IMR-90 (cell line): ENCODE data around the gene NELFE. TPM values are rescaled to one million over a fixed set of nuclear protein-coding genes. Genes with fewer than 3 reads are reported as not detected.
"Not testable (repeated sequence)": the region's sequence is repeated elsewhere in the genome, so short reads cannot be mapped to it uniquely, and the experiment has no call there.

Experiments used
- ATAC-seq: fragments of 200-7000 bp; cut with Tn5 transposase; 2 replicates; pipeline ENCODE4 v1.9.1; 2020; ENCODE audit warnings: low read depth, mild to moderate bottlenecking, moderate library complexity
- BruUV-seq: library from RNA; stranded (reverse); fragments of 400-500 nt; replicated peaks from 2 replicates; lab custom pipeline; 2021; lab: Mats Ljungman, UMichigan
- CTCF ChIA-PET: fragments of 300-600 bp; formaldehyde crosslinking; extraction: SDS; loops from one replicate; lab custom pipeline; 2021; ENCODE audit warnings: antibody characterized with exemption; lab: Yijun Ruan, JAX
- POLR2A ChIA-PET: fragments of 300-600 bp; sonication (Branson Sonifier 250); formaldehyde crosslinking; loops from one replicate; lab custom pipeline; 2022; ENCODE audit warnings: antibody characterized with exemption; ENCODE audit not compliant: unreplicated experiment; lab: Charles Lee
- DNase-seq: peaks from one replicate; pipeline ENCODE4 v3.0.0; 2013
- H2AFZ ChIP-seq: replicated peaks from 2 replicates; pipeline ENCODE3; 2013; ENCODE audit warnings: low read length, mild to moderate bottlenecking; ENCODE audit not compliant: poor library complexity
- H2AK5ac ChIP-seq: 2 replicates; pipeline ENCODE4 v1.6.1; 2013; ENCODE audit warnings: low read depth, low read length, inconsistent platforms
- H2AK9ac ChIP-seq: replicated peaks from 2 replicates; pipeline ENCODE3; 2013; ENCODE audit warnings: mild to moderate bottlenecking, low read depth, low read length, moderate library complexity; ENCODE audit not compliant: poor library complexity
- H2BK120ac ChIP-seq: 2 replicates; pipeline ENCODE4 v1.6.1; 2013; ENCODE audit warnings: low read depth, low read length, inconsistent platforms
- H2BK15ac ChIP-seq: 3 replicates; pipeline ENCODE4 v1.6.1; 2013; ENCODE audit warnings: low read depth, low read length, inconsistent platforms
- H2BK20ac ChIP-seq: 2 replicates; pipeline ENCODE4 v1.6.1; 2013; ENCODE audit warnings: low read depth, mild to moderate bottlenecking, inconsistent platforms, low read length, moderate library complexity
- H2BK5ac ChIP-seq: 2 replicates; pipeline ENCODE4 v1.6.1; 2013; ENCODE audit warnings: mild to moderate bottlenecking, low read depth, low read length, inconsistent platforms; ENCODE audit not compliant: poor library complexity, severe bottlenecking
- H3K14ac ChIP-seq: replicated peaks from 2 replicates; pipeline ENCODE4 v1.6.1; 2013; ENCODE audit warnings: low read depth, low read length, inconsistent platforms
- H3K18ac ChIP-seq: 2 replicates; pipeline ENCODE4 v1.6.1; 2013; ENCODE audit warnings: low read depth, low read length, control low read depth
- H3K23ac ChIP-seq: 2 replicates; pipeline ENCODE4 v1.6.1; 2013; ENCODE audit warnings: low read depth, low read length, inconsistent platforms
- H3K27ac ChIP-seq: 2 replicates; pipeline ENCODE4 v1.5.1; 2013; ENCODE audit warnings: mild to moderate bottlenecking, control low read depth, low read length; ENCODE audit not compliant: insufficient read depth
- H3K27me3 ChIP-seq: 2 replicates; pipeline ENCODE4 v1.6.1; 2013; ENCODE audit warnings: low read length; ENCODE audit not compliant: control insufficient read depth, insufficient read depth
- H3K36me3 ChIP-seq: 2 replicates; pipeline ENCODE4 v1.6.1; 2013; ENCODE audit warnings: low read length, mixed read lengths; ENCODE audit not compliant: control insufficient read depth, insufficient read depth
- H3K4ac ChIP-seq: 2 replicates; pipeline ENCODE4 v1.6.1; 2013; ENCODE audit warnings: low read depth, low read length, inconsistent platforms
- H3K4me1 ChIP-seq: 2 replicates; pipeline ENCODE4 v1.6.1; 2013; ENCODE audit warnings: low read length, mixed read lengths; ENCODE audit not compliant: control insufficient read depth, insufficient read depth
- H3K4me2 ChIP-seq: 2 replicates; pipeline ENCODE4 v1.6.1; 2013; ENCODE audit warnings: low read depth, mild to moderate bottlenecking, control low read depth, low read length, moderate library complexity
- H3K4me3 ChIP-seq: 2 replicates; pipeline ENCODE4 v1.5.1; 2013; ENCODE audit warnings: low read depth, mild to moderate bottlenecking, control low read depth, low read length, moderate library complexity; ENCODE audit not compliant: insufficient read depth
- H3K56ac ChIP-seq: 2 replicates; pipeline ENCODE4 v1.6.1; 2013; ENCODE audit warnings: low read length, inconsistent platforms; ENCODE audit not compliant: insufficient read depth; ENCODE audit errors: extremely low read depth
- H3K79me1 ChIP-seq, 2 experiments: 2 replicates each; pipeline ENCODE4 v1.6.1; 2013; ENCODE audit warnings: low read length in 2 of 2, inconsistent platforms in 1 of 2, low read depth in 1 of 2
- H3K9ac ChIP-seq: 2 replicates; pipeline ENCODE4 v1.6.1; 2013; ENCODE audit warnings: low read depth, low read length, control low read depth
- H3K9me1 ChIP-seq: 2 replicates; pipeline ENCODE4 v1.6.1; 2013; ENCODE audit warnings: low read length, inconsistent platforms; ENCODE audit not compliant: insufficient read depth
- H3K9me3 ChIP-seq: 2 replicates; pipeline ENCODE4 v1.6.1; 2013; ENCODE audit warnings: low read length; ENCODE audit not compliant: control insufficient read depth, insufficient read depth
- H4K20me1 ChIP-seq: 2 replicates; pipeline ENCODE4 v1.6.1; 2013; ENCODE audit warnings: low read length, inconsistent platforms; ENCODE audit not compliant: insufficient read depth
- H4K5ac ChIP-seq: 2 replicates; pipeline ENCODE4 v1.6.1; 2013; ENCODE audit warnings: mild to moderate bottlenecking, low read depth, low read length, control low read depth
- H4K8ac ChIP-seq, 2 experiments: 2 replicates each; pipeline ENCODE4 v1.6.1; 2013; ENCODE audit warnings: low read depth in 2 of 2, low read length in 2 of 2, control low read depth in 1 of 2, inconsistent platforms in 1 of 2
- H4K91ac ChIP-seq: 2 replicates; pipeline ENCODE4 v1.6.1; 2013; ENCODE audit warnings: low read depth, low read length, inconsistent platforms; ENCODE audit not compliant: insufficient read depth
- WGBS, 2 experiments: methylation state at CpG; one replicate each; pipeline versions ENCODE4 v1.1.5 to v1.1.7; 2013; ENCODE audit warnings: missing lambda C conversion rate in 2 of 2; ENCODE audit not compliant: insufficient read length in 1 of 2; ENCODE audit errors: extremely low coverage in 2 of 2; 5-methylcytosine and 5-hydroxymethylcytosine counted together
- dilution Hi-C: fragments of 300-500 bp; cut with HindIII; formaldehyde crosslinking; loops from one replicate; pipeline ENCODE4 v1.14.3; 2018; ENCODE audit warnings: low sequenced_read_pairs; ENCODE audit not compliant: unreplicated experiment
- in situ Hi-C: fragments of 300-500 bp; cut with MboI; formaldehyde crosslinking; loops from 3 replicates; pipeline ENCODE4 v1.14.3; 2019; ENCODE audit warnings: low sequenced_read_pairs, inconsistent platforms, mixed read lengths
- intact Hi-C: fragments of 100-400 bp; cut with micrococcal nuclease; formaldehyde crosslinking; loops from 2 replicates; pipeline ENCODE4 v1.10.0; 2022
- polyA plus RNA-seq, 3 experiments: library from polyadenylated mRNA; depleted of rRNA; stranded (reverse); fragments of >200 nt; gene quantifications; 2 replicates each; pipeline ENCODE4 v1.2.3, GENCODE V29; 2012; ENCODE audit warnings: low replicate concordance in 1 of 3
- total RNA-seq: library from RNA; depleted of rRNA; stranded (reverse); fragments of >200 nt; gene quantifications from 2 replicates; pipeline ENCODE4 v1.2.3, GENCODE V29; 2012

Gene NELFE
- total and polyA plus RNA-seq, 2 of the 4 experiments (the other 2 are of a cell fraction), result 63.6 to 76.0 TPM

GRCh38 chr6:31980195-31980876, 21.6 kb upstream of the NELFE start:
- H2BK20ac ChIP-seq, H2BK120ac ChIP-seq, H3K56ac ChIP-seq, H3K9me3 ChIP-seq, H3K4ac ChIP-seq, H3K79me1 ChIP-seq, H3K36me3 ChIP-seq, H4K91ac ChIP-seq, H3K27ac ChIP-seq, H2AFZ ChIP-seq, H2BK5ac ChIP-seq, H2AK5ac ChIP-seq, H3K18ac ChIP-seq, H2AK9ac ChIP-seq, intact Hi-C loops, H3K4me2 ChIP-seq, H4K8ac ChIP-seq, H3K4me1 ChIP-seq, dilution Hi-C loops, H3K4me3 ChIP-seq, ATAC-seq, POLR2A ChIA-PET, H3K27me3 ChIP-seq, DNase-seq, H3K9me1 ChIP-seq, in situ Hi-C loops, H3K9ac ChIP-seq, H3K14ac ChIP-seq, H3K23ac ChIP-seq, H2BK15ac ChIP-seq, H4K20me1 ChIP-seq, H4K5ac ChIP-seq, BruUV-seq: not testable (repeated sequence)
- CTCF ChIA-PET, result interaction anchor here (0.6 kb wide), 1 partner anchor 306 kb away, joined by 4 read pairs; no protein-coding TSS in a partner anchor
- WGBS, 2 experiments, result no CpG with 5 or more reads among the region's 13 CpGs
